Left ventricle myocardium inferior (tissue), 1 donor: ENCODE results near the gene LPAR1. TPM values are rescaled to one million over a fixed set of nuclear protein-coding genes. Genes with fewer than 3 reads are reported as not detected.
"Not testable (repeated sequence)": the region's sequence is repeated elsewhere in the genome, so short reads cannot be mapped to it uniquely, and the experiment has no call there.

Experiments
- DNase-seq: peaks from one replicate; pipeline ENCODE4 v3.0.0-alpha.2; 2020
- H3K27ac ChIP-seq: fragments of 200-600 bp; replicated peaks from 2 replicates; pipeline ENCODE4 v1.8.0; 2021
- H3K27me3 ChIP-seq: fragments of 200-600 bp; 2 replicates; pipeline ENCODE4 v1.8.0; 2021; ENCODE audit warnings: low read depth
- H3K36me3 ChIP-seq: fragments of 200-600 bp; 2 replicates; pipeline ENCODE4 v1.8.0; 2021
- H3K4me1 ChIP-seq: fragments of 200-600 bp; 2 replicates; pipeline ENCODE4 v1.8.0; 2021
- H3K4me3 ChIP-seq: fragments of 200-600 bp; 2 replicates; pipeline ENCODE4 v1.8.0; 2021; ENCODE audit warnings: mild to moderate bottlenecking, moderate library complexity
- H3K9me3 ChIP-seq: fragments of 200-600 bp; replicated peaks from 2 replicates; pipeline ENCODE4 v1.8.0; 2021
- intact Hi-C: fragments of 100-400 bp; cut with micrococcal nuclease; formaldehyde crosslinking; loops from one replicate; pipeline ENCODE4 v1.11.0; 2022
- total RNA-seq: library from RNA; stranded (reverse); fragmentation: NEBNext Ultra II Directional; extraction: Animal tissue kit (Norgen Biotek cat#: 25700); gene quantifications from one replicate; pipeline ENCODE4 v1.2.1, GENCODE V29; 2021
- TF ChIP-seq, protein P1 (sequence below): fragments of 200-600 bp; IDR thresholded peaks from 2 replicates; pipeline ENCODE4 v1.8.0; 2021; ENCODE audit warnings: antibody characterized with exemption, mild to moderate bottlenecking, borderline replicate concordance
- donor health status: DM: no; HTN: yes; CAD: no; lungs with severe emphysema.

Gene LPAR1
- total RNA-seq, 1 donor from 2014 or later = 12.4 TPM

DNA sequence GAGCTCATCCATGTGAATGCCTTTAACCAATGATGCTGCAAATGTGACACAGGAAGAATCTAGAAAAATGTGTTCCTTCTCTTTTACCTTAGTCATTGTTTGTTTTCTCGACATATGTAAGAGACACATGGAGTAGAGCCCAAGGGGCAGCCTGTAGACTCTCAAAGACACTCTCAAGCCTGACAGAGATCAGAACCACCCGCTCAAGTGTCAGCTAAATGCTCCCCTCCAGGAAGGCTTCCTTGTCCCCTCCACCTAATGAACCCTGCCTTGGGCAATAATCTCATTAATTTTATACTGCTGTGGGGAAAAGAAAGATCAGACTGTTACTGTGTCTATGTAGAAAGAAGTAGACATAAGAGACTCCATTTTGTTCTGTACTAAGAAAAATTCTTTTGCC lies 212.3 kb downstream of the LPAR1 start:
- Histone ChIP-seq H3K4me1 (no peaks in the 10 kb centered on the region), H3K27me3 (no peaks in the 10 kb centered on the region), H3K4me3 (no peak overlapping the region), H3K9me3 (peaks cover 20% of the 10 kb centered on the region), H3K27ac (no peak overlapping the region), H3K36me3 (no peaks in the 10 kb centered on the region)
- intact Hi-C loops = no loop called here
- DNase-seq = no peak
- TF ChIP-seq, protein P1, sequence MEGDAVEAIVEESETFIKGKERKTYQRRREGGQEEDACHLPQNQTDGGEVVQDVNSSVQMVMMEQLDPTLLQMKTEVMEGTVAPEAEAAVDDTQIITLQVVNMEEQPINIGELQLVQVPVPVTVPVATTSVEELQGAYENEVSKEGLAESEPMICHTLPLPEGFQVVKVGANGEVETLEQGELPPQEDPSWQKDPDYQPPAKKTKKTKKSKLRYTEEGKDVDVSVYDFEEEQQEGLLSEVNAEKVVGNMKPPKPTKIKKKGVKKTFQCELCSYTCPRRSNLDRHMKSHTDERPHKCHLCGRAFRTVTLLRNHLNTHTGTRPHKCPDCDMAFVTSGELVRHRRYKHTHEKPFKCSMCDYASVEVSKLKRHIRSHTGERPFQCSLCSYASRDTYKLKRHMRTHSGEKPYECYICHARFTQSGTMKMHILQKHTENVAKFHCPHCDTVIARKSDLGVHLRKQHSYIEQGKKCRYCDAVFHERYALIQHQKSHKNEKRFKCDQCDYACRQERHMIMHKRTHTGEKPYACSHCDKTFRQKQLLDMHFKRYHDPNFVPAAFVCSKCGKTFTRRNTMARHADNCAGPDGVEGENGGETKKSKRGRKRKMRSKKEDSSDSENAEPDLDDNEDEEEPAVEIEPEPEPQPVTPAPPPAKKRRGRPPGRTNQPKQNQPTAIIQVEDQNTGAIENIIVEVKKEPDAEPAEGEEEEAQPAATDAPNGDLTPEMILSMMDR = no peak

DNA sequence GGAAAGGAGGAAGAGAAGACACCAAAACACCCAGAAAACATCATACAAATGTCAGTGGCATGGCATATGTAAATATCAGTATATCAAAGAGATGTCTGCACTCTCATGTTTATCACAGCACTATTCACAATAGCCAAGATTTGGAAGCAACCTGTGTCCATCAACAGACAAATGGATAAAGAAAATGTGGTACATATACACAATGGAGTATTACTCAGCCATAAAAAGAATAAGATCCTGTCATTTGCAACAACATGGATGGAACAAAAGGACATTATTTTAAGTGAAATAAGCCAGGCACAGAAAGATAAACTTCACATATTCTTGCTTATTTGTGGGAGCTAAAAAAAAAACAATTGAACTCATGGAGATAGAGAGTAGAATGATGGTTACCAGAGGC lies 213.1 kb downstream of the LPAR1 start:
- H3K4me3 ChIP-seq, H3K27ac ChIP-seq, H3K4me1 ChIP-seq, intact Hi-C loops, DNase-seq, H3K27me3 ChIP-seq, H3K36me3 ChIP-seq: not testable (repeated sequence)
- H3K9me3 ChIP-seq = peaks cover 20% of the 10 kb centered on the region
